Measurements from ENCODE around the gene BIRC7.

BIRC7 gene

DNA sequence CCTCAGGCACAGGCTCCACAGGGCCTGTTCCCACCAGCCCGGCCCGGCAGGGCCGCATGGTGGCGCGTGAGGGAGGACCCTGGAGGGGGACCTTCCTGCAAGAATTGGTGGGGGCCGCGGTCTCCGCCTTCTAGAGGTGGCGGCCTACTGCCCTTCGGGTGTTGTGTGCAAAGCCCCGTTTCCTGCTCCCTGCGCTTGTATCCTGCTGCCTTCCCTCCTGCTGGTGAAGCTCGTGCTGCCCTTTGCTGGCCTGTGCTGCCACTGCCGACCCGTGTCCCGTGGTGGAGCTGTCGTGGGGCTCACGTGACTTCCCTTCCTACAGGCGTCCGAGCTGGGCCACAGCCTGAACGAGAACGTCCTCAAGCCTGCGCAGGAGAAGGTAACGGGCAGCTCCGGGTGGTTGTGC is 48.8 kb downstream of the BIRC7 start:
- DNase-seq, result no peak

DNA sequence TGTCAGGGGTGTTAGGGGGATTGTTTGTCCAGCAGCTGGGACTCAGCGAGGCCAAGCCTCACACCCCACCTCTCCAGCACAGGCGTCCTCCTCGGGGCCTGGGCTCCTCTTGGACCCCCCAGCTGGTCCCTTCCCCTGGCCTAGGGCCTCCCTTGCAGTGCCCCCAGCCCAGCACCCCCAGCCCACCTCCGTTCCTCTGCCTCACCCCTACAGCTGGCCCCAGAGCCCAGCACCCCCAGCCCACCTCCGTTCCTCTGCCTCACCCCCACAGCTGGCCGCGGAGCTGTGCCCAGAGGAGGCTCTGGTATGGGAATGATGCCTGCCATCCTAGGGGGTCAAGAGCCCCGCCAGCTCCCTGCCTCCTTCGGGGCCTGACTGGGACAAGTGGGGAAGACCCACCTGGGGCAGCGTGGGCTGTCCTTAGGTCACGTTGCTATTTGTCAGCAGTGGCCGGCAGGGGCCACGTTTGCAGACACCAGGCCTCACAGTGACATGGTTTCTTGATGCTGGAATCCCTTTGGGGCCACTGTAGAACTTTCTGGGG is 49.3 kb downstream of the BIRC7 start:
- no peak for DNase-seq

DNA sequence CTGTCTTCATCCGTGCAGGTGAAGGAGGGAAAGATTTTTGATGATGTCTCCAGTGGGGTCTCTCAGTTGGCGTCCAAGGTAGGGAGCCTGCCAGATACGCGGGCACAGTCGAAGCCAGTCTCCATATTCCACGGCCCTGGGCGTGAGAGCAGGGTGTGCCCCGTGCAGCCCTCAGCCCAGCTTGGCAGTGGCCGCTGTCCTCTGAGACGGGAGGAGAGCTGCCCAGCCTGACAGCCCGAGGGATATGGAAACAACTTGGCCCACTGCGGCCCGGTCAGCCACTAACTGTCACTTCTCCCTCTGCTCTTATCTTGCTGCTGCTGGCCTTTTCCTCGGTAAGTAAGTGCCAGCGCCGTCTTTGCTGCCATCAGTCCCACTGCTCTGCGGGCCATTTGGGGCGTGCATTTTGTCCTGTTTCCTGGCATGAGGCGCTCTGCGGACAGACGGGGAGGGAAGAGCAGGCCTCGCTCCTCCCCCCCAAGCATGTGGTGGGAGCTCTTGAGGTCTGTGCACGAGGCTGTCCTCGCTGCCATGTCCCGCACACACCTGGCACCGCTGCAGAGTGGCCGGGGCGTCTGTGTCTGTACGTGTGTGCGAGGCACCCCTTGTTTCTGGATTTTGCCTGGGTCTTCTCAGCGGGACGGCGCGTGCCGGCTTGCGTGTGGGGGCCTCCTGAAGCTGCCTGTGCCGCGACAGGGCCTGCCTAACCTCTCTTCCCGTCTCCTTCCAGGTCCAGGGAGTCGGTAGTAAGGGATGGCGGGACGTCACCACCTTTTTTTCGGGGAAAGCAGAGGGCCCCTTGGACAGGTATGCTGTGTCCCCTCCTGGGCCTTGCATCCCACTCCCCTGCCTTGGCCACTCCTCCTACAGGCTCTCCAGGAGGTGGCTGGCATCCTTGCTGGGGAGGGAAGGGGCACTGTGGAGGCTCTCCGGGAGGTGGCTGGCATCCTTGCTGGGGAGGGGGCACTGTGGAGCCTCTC is 50.2 kb downstream of the BIRC7 start:
- no peak for DNase-seq

DNA sequence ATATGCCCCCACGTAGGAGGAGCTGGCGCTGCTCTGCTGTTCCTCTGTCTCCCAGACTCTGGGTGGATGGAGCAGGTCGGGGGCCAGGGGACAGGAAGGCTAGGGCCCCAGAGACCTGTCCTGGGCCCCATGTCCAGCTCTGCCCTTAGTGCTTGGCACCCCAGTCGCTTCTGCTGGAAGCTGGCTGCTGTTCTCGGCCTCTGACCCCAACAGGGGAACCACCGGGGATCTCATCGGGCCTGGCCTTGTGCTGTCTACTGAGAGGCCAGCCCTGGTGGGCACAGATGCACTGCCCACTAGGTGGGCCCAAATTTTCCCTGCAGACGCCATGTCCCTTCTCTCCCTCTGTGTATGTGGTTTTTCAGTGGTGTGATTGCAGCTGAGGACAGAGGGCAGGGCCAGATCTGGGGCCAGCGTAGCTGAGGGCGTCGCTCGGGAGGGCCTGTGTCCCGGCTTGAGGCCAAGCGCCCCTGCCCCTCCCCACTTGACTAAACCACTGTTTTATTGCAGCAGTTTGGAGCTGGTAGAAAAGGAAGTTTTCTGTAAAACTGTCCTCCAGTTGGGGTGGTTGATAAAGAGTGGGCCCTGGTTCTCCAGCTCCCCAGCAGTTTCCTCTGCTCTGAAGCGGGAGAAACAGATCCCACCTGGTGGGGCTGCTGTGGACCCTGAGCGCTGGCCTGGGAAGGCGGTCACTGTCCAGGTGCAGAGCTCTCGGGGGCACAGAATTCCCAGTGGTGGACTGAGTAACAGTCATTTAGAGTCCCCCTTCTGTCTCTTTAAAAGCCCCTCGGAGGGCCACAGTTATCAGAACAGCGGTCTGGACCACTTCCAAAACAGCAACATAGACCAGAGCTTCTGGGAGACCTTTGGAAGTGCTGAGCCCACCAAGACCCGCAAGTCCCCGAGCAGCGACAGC is 51.3 kb downstream of the BIRC7 start:
- no peak for DNase-seq

DNA sequence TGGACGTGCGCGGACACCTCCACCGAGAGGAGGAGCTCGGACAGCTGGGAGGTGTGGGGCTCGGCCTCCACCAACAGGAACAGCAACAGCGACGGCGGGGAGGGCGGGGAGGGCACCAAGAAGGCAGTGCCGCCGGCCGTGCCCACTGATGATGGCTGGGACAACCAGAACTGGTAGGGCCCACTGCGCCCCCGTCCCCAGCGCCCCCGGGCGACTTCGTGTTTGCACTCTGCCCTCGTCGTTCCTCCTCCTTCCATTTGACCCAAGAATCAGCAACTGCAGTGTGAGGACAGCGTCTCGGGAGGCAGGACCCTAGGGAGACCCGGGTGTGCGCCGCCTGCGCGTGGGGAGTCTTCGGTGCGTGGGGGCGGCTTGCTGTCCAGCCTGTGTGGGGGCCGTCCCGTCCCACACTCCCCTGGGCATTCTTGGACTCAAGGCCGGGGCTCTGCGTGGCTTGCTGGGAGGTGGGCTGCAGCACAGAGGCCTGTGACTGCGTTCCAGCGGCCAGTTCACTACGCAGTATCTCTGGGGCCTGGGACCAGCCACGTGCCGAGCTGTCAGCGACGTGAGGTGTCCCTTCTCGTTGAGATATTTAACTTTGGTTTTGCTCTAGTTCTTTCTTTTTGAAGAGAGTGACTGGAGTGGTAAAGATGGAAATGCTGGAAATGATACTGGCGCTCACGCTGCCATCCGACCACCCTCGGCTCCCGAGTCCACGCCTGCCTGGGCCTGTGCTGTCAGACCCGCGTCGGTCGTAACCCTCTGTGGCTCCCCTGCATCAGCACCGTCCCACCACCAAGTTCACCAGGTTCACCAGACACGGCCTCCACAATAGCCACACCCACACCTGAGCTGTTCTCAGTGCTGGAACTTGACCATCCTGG is 52.2 kb downstream of the BIRC7 start:
- no peak for DNase-seq

DNA sequence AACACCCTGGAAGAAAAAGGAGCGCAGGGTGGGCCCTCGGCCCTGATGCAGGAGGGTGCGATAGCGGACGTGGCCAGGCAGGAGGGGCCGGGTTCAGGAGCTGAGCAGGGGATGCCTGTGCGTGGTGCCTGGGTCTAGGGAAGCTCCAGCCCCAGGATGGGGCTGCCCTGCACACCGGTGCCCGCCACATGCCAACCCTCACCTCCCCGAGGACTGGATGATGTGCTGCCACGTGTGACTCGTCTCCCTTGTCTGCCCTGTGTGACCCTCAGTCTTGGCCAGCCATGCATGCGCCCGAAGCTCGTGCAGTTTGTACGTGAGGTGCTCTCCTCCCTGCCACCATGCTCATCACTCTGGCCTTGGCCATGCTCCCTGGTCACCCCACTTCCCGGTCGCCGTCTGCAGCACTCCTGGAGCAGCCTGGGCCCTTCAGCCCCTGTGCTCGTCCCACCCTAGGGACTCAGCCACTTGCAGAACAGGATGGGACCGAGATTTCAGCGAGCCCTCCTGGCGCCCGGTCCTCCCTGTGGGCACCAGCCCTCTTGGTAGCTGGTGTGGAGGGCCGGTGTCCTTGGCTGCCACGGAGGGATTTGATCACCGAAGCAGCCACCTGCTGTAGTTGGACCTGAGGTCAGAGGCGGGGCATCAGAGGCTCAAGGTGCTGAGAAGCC is 53.0 kb downstream of the BIRC7 start:
- no peak for DNase-seq

DNA sequence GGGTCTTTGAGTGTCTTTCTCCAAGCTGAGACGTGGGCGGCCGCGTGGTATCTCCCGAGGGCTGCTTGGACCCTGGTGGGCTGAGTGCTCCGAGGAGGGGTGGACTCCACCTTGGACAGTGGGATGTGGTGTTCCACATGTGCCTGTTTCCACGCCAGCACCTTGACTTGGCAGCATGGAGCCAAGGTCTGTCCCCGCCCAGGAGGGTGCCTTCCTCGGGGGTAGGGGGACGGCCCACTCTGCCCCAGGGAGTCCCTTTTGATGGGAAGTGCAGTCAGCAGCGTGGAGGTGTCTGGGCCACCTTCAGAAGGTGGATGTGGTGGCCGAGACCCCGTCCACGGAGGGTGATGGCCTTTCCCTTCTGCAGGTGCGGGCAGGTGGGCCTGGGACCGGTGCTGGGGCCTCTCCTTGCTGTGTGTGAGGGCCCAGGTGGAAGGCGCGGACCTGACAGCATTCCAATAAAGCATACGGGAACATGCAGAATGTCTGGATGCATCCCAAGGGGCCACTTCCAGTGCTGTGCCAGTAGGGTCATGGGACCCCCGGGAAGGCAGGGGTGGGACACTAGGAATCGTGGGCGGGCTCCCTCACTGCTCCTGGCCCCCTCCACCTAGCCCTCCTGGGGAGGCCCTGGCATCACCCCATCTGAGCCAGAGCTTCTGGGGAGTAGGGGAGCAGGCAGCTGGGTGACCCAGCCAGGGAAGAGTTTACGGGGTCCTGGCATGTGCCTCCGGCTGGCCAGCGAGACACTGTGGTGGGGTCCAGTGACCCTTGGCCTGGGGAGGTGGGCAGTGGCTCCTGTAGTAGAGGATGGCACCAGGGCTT is 53.8 kb downstream of the BIRC7 start:
- DNase-seq, result no peak
